GM19238 (cell line): ENCODE measurements around the gene EMC8.

Source experiments
- DNase-seq: peaks from one replicate; pipeline ENCODE4 v3.0.0; 2011; ENCODE audit warnings: low spot score; ENCODE audit not compliant: insufficient read length

EMC8 gene

DNA sequence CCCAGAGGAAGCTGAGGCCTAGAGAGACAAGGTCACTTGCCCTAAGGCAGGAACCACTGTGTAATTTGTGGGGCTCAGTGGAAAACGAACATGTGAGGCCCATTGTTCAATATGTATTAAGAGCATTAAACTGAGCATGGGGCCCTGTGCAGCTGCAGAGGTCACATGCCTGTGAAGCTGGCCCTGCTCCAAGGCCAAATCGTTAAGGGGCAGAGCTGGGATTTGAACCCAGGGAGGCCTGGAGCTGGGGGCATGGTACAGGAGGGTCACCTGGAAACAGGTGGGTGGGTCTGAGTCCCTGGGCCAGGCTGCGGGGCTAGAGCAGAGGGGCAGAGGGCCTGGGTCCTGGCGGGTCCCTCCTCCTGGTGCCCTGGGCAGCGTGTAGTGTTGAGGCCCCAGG, 68.2 kb downstream of the EMC8 start:
- no peak for DNase-seq

- DNase-seq = no peak
These were observed 69.2 kb downstream of the EMC8 start for GRCh38 chr16:85730186-85730465.

DNA sequence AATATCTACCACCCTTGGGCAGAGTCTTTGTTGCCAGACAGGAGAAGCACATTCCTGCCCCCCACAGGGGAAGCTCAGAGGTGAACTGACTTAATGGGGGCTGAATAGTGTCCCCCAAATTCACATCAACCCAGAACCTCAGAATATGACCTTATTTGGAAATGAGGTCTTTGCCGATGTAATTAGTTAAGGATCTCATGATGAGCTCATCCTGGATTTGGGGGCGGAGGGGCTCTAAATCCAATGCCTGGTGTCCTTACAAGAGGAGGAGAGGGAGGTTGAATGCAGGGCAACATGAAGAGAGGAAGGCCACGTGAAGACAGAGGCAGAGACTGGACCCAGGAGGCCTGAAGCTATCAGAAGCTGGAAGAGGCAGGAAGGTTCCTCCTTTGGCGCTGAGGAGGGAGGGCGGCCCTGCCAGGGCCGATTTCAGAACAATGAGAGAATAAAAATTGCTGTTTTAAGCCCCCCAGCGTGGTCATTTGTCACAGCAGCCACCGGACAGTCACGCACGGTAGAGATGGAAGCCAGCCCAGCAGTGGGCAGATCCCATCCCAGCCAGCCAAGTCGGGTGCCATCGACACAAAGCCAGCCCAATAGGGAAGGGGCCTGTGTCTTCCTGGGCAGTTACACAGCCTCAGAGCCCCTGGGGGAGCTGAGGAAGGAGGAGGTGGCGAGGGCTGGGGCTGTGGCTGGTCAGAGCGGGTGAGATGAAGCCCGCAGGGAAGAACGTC, 69.7 kb downstream of the EMC8 start:
- DNase-seq = no peak

- no peak for DNase-seq
These were observed 70.5 kb downstream of the EMC8 start for GRCh38 chr16:85728879-85729278.
